OCI-LY1 (cell line): ENCODE results near the gene CNNM4.

Experiments
- H2AFZ ChIP-seq: fragments of 200-600 bp; sonication (generic), shearing (Covaris generic); 2 replicates; pipeline ENCODE4 v1.6.0; 2014; ENCODE audit warnings: antibody characterized with exemption, mild to moderate bottlenecking, low read length
- H3F3A ChIP-seq: fragments of 200-600 bp; sonication (generic), shearing (Covaris generic); 2 replicates; pipeline ENCODE4 v1.6.0; 2014; ENCODE audit warnings: mild to moderate bottlenecking, antibody characterized with exemption, low read length, moderate library complexity; ENCODE audit not compliant: insufficient read depth
- H3K27ac ChIP-seq: fragments of 200-600 bp; sonication (generic); 2 replicates; pipeline ENCODE4 v1.5.1; 2014; ENCODE audit warnings: low read length, mixed run types, mild to moderate bottlenecking, low read depth; ENCODE audit not compliant: poor library complexity, severe bottlenecking
- H3K27me3 ChIP-seq: fragments of 200-600 bp; sonication (generic); 2 replicates; pipeline ENCODE4 v1.6.0; 2014; ENCODE audit warnings: antibody characterized with exemption, mild to moderate bottlenecking, low read length, moderate library complexity; ENCODE audit not compliant: insufficient read depth
- H3K36me3 ChIP-seq: fragments of 200-600 bp; sonication (generic); 2 replicates; pipeline ENCODE4 v1.6.1; 2014; ENCODE audit warnings: mild to moderate bottlenecking, antibody characterized with exemption, low read length, moderate library complexity, mixed read lengths; ENCODE audit not compliant: insufficient read depth
- H3K4me1 ChIP-seq: fragments of 200-600 bp; sonication (generic); 2 replicates; pipeline ENCODE4 v1.5.1; 2014; ENCODE audit warnings: mild to moderate bottlenecking, low read length, moderate library complexity; ENCODE audit not compliant: insufficient read depth, severe bottlenecking
- H3K4me2 ChIP-seq: fragments of 200-600 bp; sonication (generic), shearing (Covaris generic); 2 replicates; pipeline ENCODE4 v1.6.1; 2014; ENCODE audit warnings: low read length
- H3K4me3 ChIP-seq: fragments of 200-600 bp; sonication (generic); 2 replicates; pipeline ENCODE4 v1.5.1; 2014; ENCODE audit warnings: low read length, low read depth, mild to moderate bottlenecking, mixed read lengths; ENCODE audit not compliant: poor library complexity, severe bottlenecking
- H3K79me2 ChIP-seq: fragments of 200-600 bp; shearing (Covaris generic); 2 replicates; pipeline ENCODE4 v1.6.1; 2016; ENCODE audit warnings: mixed run types, low read length, mixed read lengths; ENCODE audit not compliant: insufficient read depth
- H3K9ac ChIP-seq: fragments of 200-600 bp; sonication (generic), shearing (Covaris generic); 2 replicates; pipeline ENCODE4 v1.6.1; 2014; ENCODE audit warnings: mild to moderate bottlenecking, low read length, mixed read lengths
- H3K9me2 ChIP-seq: fragments of 200-600 bp; sonication (generic), shearing (Covaris generic); 2 replicates; pipeline ENCODE4 v1.6.1; 2014; ENCODE audit warnings: low read depth, mild to moderate bottlenecking, low read length, mixed read lengths
- H3K9me3 ChIP-seq: fragments of 200-600 bp; shearing (Covaris generic); 2 replicates; pipeline ENCODE4 v1.6.1; 2014; ENCODE audit warnings: low read length, mixed read lengths
- H4K20me1 ChIP-seq: fragments of 200-600 bp; sonication (generic), shearing (Covaris generic); 2 replicates; pipeline ENCODE4 v1.6.0; 2016; ENCODE audit warnings: mild to moderate bottlenecking, low read length; ENCODE audit not compliant: insufficient read depth
- CTCF ChIP-seq: fragments of 200-600 bp; sonication (generic), shearing (Covaris generic); IDR thresholded peaks from 2 replicates; pipeline ENCODE4 v1.5.1; 2017; ENCODE audit warnings: mild to moderate bottlenecking, antibody characterized with exemption, low read length, moderate library complexity, mixed read lengths
- EZH2 ChIP-seq: fragments of 200-600 bp; sonication (generic), shearing (Covaris generic); IDR thresholded peaks from 2 replicates; pipeline ENCODE4 v1.8.0; 2017; ENCODE audit warnings: borderline replicate concordance, mixed run types, mild to moderate bottlenecking, antibody characterized with exemption, low read length, moderate library complexity, mixed read lengths

The CNNM4 gene

GRCh38 chr2:96759548-96759947, 1.2 kb upstream of the CNNM4 start:
- Histone ChIP-seq H3F3A (no peaks in the 10 kb centered on the region), H3K79me2 (no peaks in the 10 kb centered on the region), H3K36me3 (no peaks in the 10 kb centered on the region), H3K4me3 (no peak overlapping the region), H2AFZ (no peak overlapping the region), H3K27ac (no peak overlapping the region), H4K20me1 (no peaks in the 10 kb centered on the region), H3K4me1 (peaks cover 47% of the 10 kb centered on the region), H3K27me3 (no peaks in the 10 kb centered on the region), H3K9me3 (no peaks in the 10 kb centered on the region), H3K9ac (no peak overlapping the region), H3K9me2 (no peaks in the 10 kb centered on the region), H3K4me2 (no peak overlapping the region)
- no peak for TF ChIP-seq CTCF
- TF ChIP-seq EZH2, result no peak

- Histone ChIP-seq H3K27me3 (no peaks in the 10 kb centered on the region), H3K9ac (peak overlapping the region; percentile 61; the same call in 1 of the 2 replicates), H3K79me2 (no peaks in the 10 kb centered on the region), H3K36me3 (no peaks in the 10 kb centered on the region), H3K4me3 (peak overlapping the region; percentile 67), H3K4me1 (peaks cover 47% of the 10 kb centered on the region), H3K27ac (no peak overlapping the region), H3K9me3 (no peaks in the 10 kb centered on the region), H4K20me1 (no peaks in the 10 kb centered on the region), H3K4me2 (peak overlapping the region; percentile 76), H3K9me2 (no peaks in the 10 kb centered on the region), H3F3A (no peaks in the 10 kb centered on the region), H2AFZ (no peak overlapping the region)
- peak; percentile 53 for TF ChIP-seq CTCF
- TF ChIP-seq EZH2, result no peak
Observed at GRCh38 chr2:96760986-96761832, 507 bp downstream of the CNNM4 start.

- Histone ChIP-seq H3K4me1 (peaks cover 50% of the 10 kb centered on the region), H3K27ac (no peak overlapping the region), H2AFZ (no peak overlapping the region), H3K36me3 (no peaks in the 10 kb centered on the region; the same call in 1 of the 2 replicates), H3K79me2 (no peaks in the 10 kb centered on the region), H3F3A (no peaks in the 10 kb centered on the region), H3K9me3 (no peaks in the 10 kb centered on the region), H3K27me3 (no peaks in the 10 kb centered on the region), H3K9ac (no peak overlapping the region), H4K20me1 (no peaks in the 10 kb centered on the region), H3K4me3 (peak overlapping the region; percentile 67), H3K4me2 (peak overlapping the region; percentile 76), H3K9me2 (no peaks in the 10 kb centered on the region)
- no peak for TF ChIP-seq EZH2
- TF ChIP-seq CTCF, result no peak
Observed at GRCh38 chr2:96762529-96763311, 2.0 kb downstream of the CNNM4 start.
